Mucosa of descending colon (tissue), 3 donors: ENCODE measurements around the gene GJB6. TPM values are rescaled to one million over a fixed set of nuclear protein-coding genes. Genes with fewer than 3 reads are reported as not detected.
A peak's percentile ranks its signal among the peaks of the same experiment; 100 is the strongest.

Source experiments
- ATAC-seq: fragments of 200-7000 bp; cut with Tn5 transposase; one replicate; pipeline ENCODE4 v1.9.1; 2020; ENCODE audit warnings: mild to moderate bottlenecking, moderate library complexity
- DNase-seq, 3 donors: peaks; one replicate each; pipeline ENCODE4 v3.0.0-alpha.2; 2020
- H3K36me3 ChIP-seq: fragments of 200-600 bp; one replicate; pipeline ENCODE4 v1.8.0; 2021; ENCODE audit warnings: low read depth, mild to moderate bottlenecking
- H3K4me1 ChIP-seq: fragments of 200-600 bp; one replicate; pipeline ENCODE4 v1.8.0; 2021; ENCODE audit warnings: low read depth, mild to moderate bottlenecking
- H3K4me3 ChIP-seq: fragments of 200-600 bp; one replicate; pipeline ENCODE4 v1.8.0; 2021; ENCODE audit warnings: mild to moderate bottlenecking
- H3K9me3 ChIP-seq: fragments of 200-600 bp; one replicate; pipeline ENCODE4 v1.8.0; 2021; ENCODE audit warnings: mild to moderate bottlenecking
- CTCF ChIP-seq: fragments of 200-600 bp; IDR thresholded peaks from one replicate; pipeline ENCODE4 v1.8.0; 2022; ENCODE audit warnings: antibody characterized with exemption, mild to moderate bottlenecking
- intact Hi-C, 2 donors: fragments of 100-400 bp; cut with DNase I in 1 of 2; cut with micrococcal nuclease in 1 of 2; formaldehyde crosslinking; loops; one replicate each; pipeline versions ENCODE4 v1.11.0 to v1.11.1; 2022; cut with DNase I, micrococcal nuclease
- total RNA-seq, 3 donors: library from RNA; stranded (reverse); fragmentation: NEBNext Ultra II Directional in 2 of 3; extraction: Animal tissue kit (Norgen Biotek cat#: 25700) in 2 of 3; gene quantifications; one replicate each; pipeline versions ENCODE4 v1.2.1 to v1.2.4, GENCODE V29; 2021 to 2023
- donor health status: DM: no; HTN: no; CAD: no; lungs with moderate emphysema.
- donor health status: DM: no; HTN: no; CAD: no.
- donor health status: DM: no; HTN: yes; CAD: no.

GJB6 gene
- total RNA-seq, 3 donors from 2014 or later: not detected

GRCh38 chr13:20193162-20193906 lies 38.8 kb downstream of the GJB6 start:
- peak in 2 of 3 donors; percentile 16 to 31 for DNase-seq
- peak; percentile 14 for ATAC-seq
- intact Hi-C loops: no loop called here

GRCh38 chr13:20192836-20193161 lies 39.3 kb downstream of the GJB6 start, which contains the start of gene GJB2:
Gene GJB2, minus strand, starts transcription at chr13:20192938. Its CDS starts 3,357 bp downstream, at chr13:20189581.
- TF ChIP-seq CTCF: no peak
- Histone ChIP-seq H3K4me3 (peak within 1 kb of the TSS; percentile 50), H3K36me3 (no peaks in the 10 kb centered on the region), H3K9me3 (no peaks in the 10 kb centered on the region), H3K4me1 (peaks cover 24% of the 10 kb centered on the region)
- peak; percentile 73 to 81 (median 76) for DNase-seq
- ATAC-seq: peak; percentile 75
- intact Hi-C loops: no loop called here

More at GRCh38 chr13:20193162-20193906, 38.8 kb downstream of the GJB6 start:
- H3K9me3 ChIP-seq: no peaks in the 10 kb centered on the region
- peak overlapping the region; percentile 50 for H3K4me3 ChIP-seq
- H3K4me1 ChIP-seq: peaks cover 28% of the 10 kb centered on the region
- no peak for TF ChIP-seq CTCF
- H3K36me3 ChIP-seq: no peaks in the 10 kb centered on the region

GRCh38 chr13:20192158-20192835 lies 39.8 kb downstream of the GJB6 start:
- H3K4me1 ChIP-seq: peaks cover 19% of the 10 kb centered on the region

GRCh38 chr13:20191311-20192157 lies 40.6 kb downstream of the GJB6 start:
- no peak overlapping the region for H3K4me3 ChIP-seq
- ATAC-seq (peak; percentile 68), DNase-seq (peak; percentile 76 to 86 (median 83))
- TF ChIP-seq CTCF: no peak
- H3K4me1 ChIP-seq: peaks cover 19% of the 10 kb centered on the region
- intact Hi-C loops: no loop called here
- no peaks in the 10 kb centered on the region for H3K36me3 ChIP-seq
- H3K9me3 ChIP-seq: no peaks in the 10 kb centered on the region

More at GRCh38 chr13:20192158-20192835, 39.8 kb downstream of the GJB6 start:
- H3K36me3 ChIP-seq: no peaks in the 10 kb centered on the region
- peak; percentile 69 to 72 (median 70) for DNase-seq
- peak; percentile 79 for ATAC-seq
- no peak for TF ChIP-seq CTCF
- intact Hi-C loops: no loop called here
- H3K9me3 ChIP-seq: no peaks in the 10 kb centered on the region
- peak overlapping the region; percentile 50 for H3K4me3 ChIP-seq

GRCh38 chr13:20190481-20191310 lies 41.4 kb downstream of the GJB6 start:
- Histone ChIP-seq H3K4me3 (no peak overlapping the region), H3K9me3 (no peaks in the 10 kb centered on the region), H3K4me1 (peaks cover 19% of the 10 kb centered on the region), H3K36me3 (no peaks in the 10 kb centered on the region)
- ATAC-seq: peak; percentile 10
- no peak for TF ChIP-seq CTCF
- DNase-seq: no peak
- intact Hi-C loops: no loop called here
